HepG2 (cell line): Measurements from ENCODE around the gene MCU. TPM values are rescaled to one million over a fixed set of nuclear protein-coding genes. Genes with fewer than 3 reads are reported as not detected.

ENCODE experiments used
- ATAC-seq: fragments of 200-7000 bp; cut with Tn5 transposase; 3 replicates; pipeline ENCODE4 v1.9.1; 2020; ENCODE audit warnings: mild to moderate bottlenecking, moderate library complexity
- BruUV-seq: library from RNA; stranded (reverse); fragments of 400-500 nt; replicated peaks from 2 replicates; lab custom pipeline; 2021; lab: Mats Ljungman, UMichigan
- CTCF ChIA-PET: fragments of 300-600 bp; formaldehyde crosslinking; extraction: SDS; loops from one replicate; lab custom pipeline; 2021; ENCODE audit warnings: low total read pairs, inconsistent platforms, low intra/inter-chr PET ratio; lab: Yijun Ruan, JAX
- POLR2A ChIA-PET: fragments of 350-600 bp; sonication (Branson Sonifier 250); formaldehyde crosslinking; loops from one replicate; lab custom pipeline; 2020; ENCODE audit warnings: antibody characterized with exemption, inconsistent platforms; lab: Yijun Ruan, JAX
- DNase-seq: peaks from one replicate; pipeline ENCODE4 v3.0.0-alpha.2; 2015; ENCODE audit warnings: low spot score
- FAIRE-seq: peaks from 3 replicates; lab custom pipeline; 2011; peaks lifted over from hg19 to GRCh38; lab: Jason Lieb, UNC
- H2AFZ ChIP-seq: one replicate; pipeline ENCODE4 v1.6.1; 2011; ENCODE audit warnings: low read length, inconsistent platforms
- H3K27ac ChIP-seq: fragments of 300-600 bp; 3 replicates; pipeline ENCODE4 v1.8.0; 2011; ENCODE audit warnings: mixed run types, mild to moderate bottlenecking, mixed read lengths, low read length, inconsistent platforms; ENCODE audit not compliant: insufficient read depth; ENCODE audit errors: extremely low read length
- H3K27me3 ChIP-seq, 2 experiments: fragments of 200-600 bp in 1 of 2; 2 replicates in 1 of 2; 3 replicates in 1 of 2; pipeline versions ENCODE4 v1.6.0 to v1.8.0; 2011; ENCODE audit warnings: low read length in 2 of 2, mild to moderate bottlenecking in 2 of 2, moderate library complexity in 2 of 2, inconsistent platforms in 1 of 2; ENCODE audit not compliant: insufficient read depth in 2 of 2, control insufficient read depth in 1 of 2
- H3K36me3 ChIP-seq, 2 experiments: fragments of 200-600 bp in 1 of 2; replicated peaks in 1 of 2; 2 replicates in 1 of 2; 3 replicates in 1 of 2; pipeline versions ENCODE4 v1.5.1 to v1.8.0; 2011; ENCODE audit warnings: low read length in 2 of 2, inconsistent platforms in 1 of 2; ENCODE audit not compliant: insufficient read depth in 2 of 2, control insufficient read depth in 1 of 2
- H3K4me1 ChIP-seq: 2 replicates; pipeline ENCODE4 v1.5.1; 2012; ENCODE audit warnings: low read length, inconsistent platforms; ENCODE audit not compliant: insufficient read depth
- H3K4me2 ChIP-seq: 2 replicates; pipeline ENCODE4 v1.6.0; 2011; ENCODE audit warnings: low read depth, low read length, inconsistent platforms
- H3K4me3 ChIP-seq, 3 experiments: fragments of 200-600 bp in 1 of 3; sonication (generic), shearing (Covaris generic) in 1 of 3; replicated peaks in 1 of 3; 2 replicates each; pipeline ENCODE4 v1.5.1; 2011 to 2016; ENCODE audit warnings: low read length in 3 of 3, inconsistent platforms in 2 of 3, low read depth in 2 of 3, mild to moderate bottlenecking in 2 of 3, control low read depth in 1 of 3, mixed read lengths in 1 of 3; ENCODE audit not compliant: insufficient read depth in 1 of 3
- H3K79me2 ChIP-seq: one replicate; pipeline ENCODE4 v1.6.1; 2011; ENCODE audit warnings: low read length, inconsistent platforms; ENCODE audit not compliant: insufficient read depth
- H3K9ac ChIP-seq: 2 replicates; pipeline ENCODE4 v1.6.0; 2011; ENCODE audit warnings: mild to moderate bottlenecking, low read depth, low read length, inconsistent platforms; ENCODE audit not compliant: insufficient read depth
- H3K9me3 ChIP-seq: 2 replicates; pipeline ENCODE4 v1.5.1; 2012; ENCODE audit warnings: mild to moderate bottlenecking, low read length
- H4K20me1 ChIP-seq: 2 replicates; pipeline ENCODE4 v1.6.0; 2011; ENCODE audit warnings: inconsistent platforms, mild to moderate bottlenecking, low read length, moderate library complexity; ENCODE audit not compliant: insufficient read depth
- CHD2 ChIP-seq: IDR thresholded peaks from 2 replicates; pipeline ENCODE4 v1.6.1; 2011; ENCODE audit warnings: low read depth, low read length, improper control_type of control experiment
- ELK4 ChIP-seq: sonication (generic); formaldehyde crosslinking; IDR thresholded peaks from 2 replicates; pipeline ENCODE4 v1.9.0; 2021; ENCODE audit warnings: missing genetic modification reagents, borderline replicate concordance
- HMGXB3 ChIP-seq: sonication (generic); formaldehyde crosslinking; IDR thresholded peaks from 2 replicates; pipeline ENCODE4 v1.4.0; 2020; ENCODE audit warnings: missing genetic modification reagents, borderline replicate concordance
- KDM1A ChIP-seq: IDR thresholded peaks from 2 replicates; pipeline ENCODE4 v1.6.1; 2016; ENCODE audit warnings: missing compliant biosample characterization
- MAFF ChIP-seq: IDR thresholded peaks from 2 replicates; pipeline ENCODE4 v1.6.1; 2011; ENCODE audit warnings: low read depth, low read length, improper control_type of control experiment
- NFYC ChIP-seq: IDR thresholded peaks from 2 replicates; pipeline ENCODE4 v1.6.1; 2016; ENCODE audit warnings: missing genetic modification reagents, missing compliant biosample characterization
- SATB2 ChIP-seq: sonication (generic); formaldehyde crosslinking; IDR thresholded peaks from 2 replicates; pipeline ENCODE4 v1.5.0; 2020; ENCODE audit warnings: missing genetic modification reagents
- SNAPC2 ChIP-seq: sonication (generic); formaldehyde crosslinking; IDR thresholded peaks from 2 replicates; pipeline ENCODE4 v1.8.1; 2022; ENCODE audit warnings: mild to moderate bottlenecking, missing genetic modification reagents
- SNAPC4 ChIP-seq: sonication (generic); formaldehyde crosslinking; IDR thresholded peaks from 2 replicates; pipeline ENCODE4 v1.4.0; 2020; ENCODE audit warnings: mild to moderate bottlenecking, missing genetic modification reagents
- SYNCRIP ChIP-seq: fragments of 200-400 bp; formaldehyde crosslinking; IDR thresholded peaks from 2 replicates; pipeline ENCODE4 v1.6.1; 2018; ENCODE audit warnings: mild to moderate bottlenecking, low read depth, low read length; ENCODE audit not compliant: insufficient read depth
- THAP9 ChIP-seq: sonication (generic); formaldehyde crosslinking; IDR thresholded peaks from 2 replicates; pipeline ENCODE4; 2020; ENCODE audit warnings: missing genetic modification reagents, mild to moderate bottlenecking, borderline replicate concordance
- TRIM24 ChIP-seq: sonication (generic); formaldehyde crosslinking; IDR thresholded peaks from 2 replicates; pipeline ENCODE4 v1.8.0; 2022; ENCODE audit warnings: mild to moderate bottlenecking, missing genetic modification reagents
- WGBS: methylation state at CpG from one replicate; pipeline ENCODE4 v1.1.6; 2017; ENCODE audit warnings: low lambda C conversion rate; 5-methylcytosine and 5-hydroxymethylcytosine counted together
- in situ Hi-C: cut with HindIII; loops from 2 replicates; pipeline ENCODE4 v1.10.0; 2017; ENCODE audit warnings: low pct_unique_long_range_greater_than_20kb; ENCODE audit not compliant: extremely low pct_ligation_motif_present
- intact Hi-C: fragments of 100-400 bp; cut with micrococcal nuclease; formaldehyde crosslinking; loops from one replicate; pipeline ENCODE4 v1.10.0; 2022; ENCODE audit not compliant: unreplicated experiment
- polyA plus RNA-seq, 8 experiments: library from polyadenylated mRNA; depleted of rRNA in 3 of 8; stranded (reverse) in 7 of 8; unstranded in 1 of 8; fragments of >200 nt; fragmentation: Illumina TruSeq in 4 of 8; extraction: Trizol in 4 of 8; gene quantifications; 2 replicates each; pipeline versions ENCODE4 v1.2.1 to v1.2.3, GENCODE V29; 2011 to 2016; ENCODE audit warnings: low read depth in 4 of 8, missing spikeins in 1 of 8, mixed read lengths in 1 of 8; ENCODE audit not compliant: insufficient read depth in 1 of 8
- total RNA-seq, 5 experiments: library from RNA; depleted of rRNA; stranded (reverse); fragments of >200 nt; fragmentation: Illumina TruSeq; extraction: Trizol; gene quantifications; 2 replicates each; pipeline ENCODE4 v1.2.3, GENCODE V29; 2016; ENCODE audit warnings: low read depth in 1 of 5

The MCU gene
- total and polyA plus RNA-seq, 2 of the 13 experiments (the other 11 are each of a cell fraction or from before 2014, with no cell fraction given), result 25.9 to 64.5 TPM

- BruUV-seq, result no TSS peak
- H3K4me2 ChIP-seq, result no peak overlapping the region
- ATAC-seq, result no peak
- H3K9me3 ChIP-seq, result no peaks in the 10 kb centered on the region
- peaks cover 0 to 2% of the 10 kb centered on the region in 2 experiments; a peak in 1 of 5 replicates for H3K27me3 ChIP-seq
- no peak for FAIRE-seq
- no peaks in the 10 kb centered on the region for H3K79me2 ChIP-seq
- no peaks in the 10 kb centered on the region for H3K4me1 ChIP-seq
- no peak overlapping the region for H3K9ac ChIP-seq
- no peaks in the 10 kb centered on the region for H3K36me3 ChIP-seq
- no peak overlapping the region for H3K27ac ChIP-seq
- intact Hi-C loops, result no loop called here
- no peak overlapping the region for H2AFZ ChIP-seq
- 47% methylated on average over 1 of the region's 1 CpG for WGBS
- in situ Hi-C loops, result no loop called here
- no peak overlapping the region for H3K4me3 ChIP-seq
- DNase-seq, result no peak
- H4K20me1 ChIP-seq, result no peaks in the 10 kb centered on the region
- ChIA-PET CTCF (no interaction called here), POLR2A (no interaction called here)
- TF ChIP-seq HMGXB3 (CRISPR knock-in tag) (no peak), SATB2 (CRISPR knock-in tag) (no peak), CHD2 (no peak), NFYC (CRISPR knock-in tag) (no peak), MAFF (no peak), THAP9 (CRISPR knock-in tag) (no peak), ELK4 (CRISPR knock-in tag) (no peak), TRIM24 (CRISPR knock-in tag) (no peak), SYNCRIP (no peak), SNAPC4 (no peak), KDM1A (CRISPR knock-in tag) (no peak), SNAPC2 (CRISPR knock-in tag) (no peak)
Measured at GRCh38 chr10:72899545-72899944, 207.6 kb downstream of the MCU start.
